NCI-H146 treated with DMSO at 0.1 percent for 48 hours (cell line): ENCODE measurements around the gene GCNA.

Experiments
- DNase-seq: peaks from one replicate; lab custom pipeline; 2025; ENCODE audit not compliant: unreplicated experiment; lab: John Stamatoyannopoulos, UW

GCNA gene

DNA sequence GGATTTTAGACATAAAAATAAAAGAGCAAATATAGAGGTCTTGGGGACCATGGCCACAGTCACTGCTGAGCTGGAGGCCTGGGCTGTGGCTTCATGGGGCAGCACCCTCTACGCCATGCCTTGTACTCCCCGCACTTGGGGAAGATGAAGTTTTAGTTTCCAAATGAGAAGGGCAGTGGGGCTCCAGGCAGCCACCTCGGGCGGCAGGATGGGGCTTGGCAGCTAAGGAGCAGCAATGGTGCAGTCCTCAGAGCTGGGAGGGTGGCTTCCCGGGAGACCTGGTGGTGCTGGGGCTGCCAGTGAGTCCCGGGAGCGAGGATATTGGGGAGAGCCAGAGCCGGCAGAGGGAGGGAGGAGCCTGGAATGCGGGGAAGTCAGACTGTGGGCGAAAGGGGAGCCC is 37.7 kb downstream of the GCNA start:
- DNase-seq = no peak

DNA sequence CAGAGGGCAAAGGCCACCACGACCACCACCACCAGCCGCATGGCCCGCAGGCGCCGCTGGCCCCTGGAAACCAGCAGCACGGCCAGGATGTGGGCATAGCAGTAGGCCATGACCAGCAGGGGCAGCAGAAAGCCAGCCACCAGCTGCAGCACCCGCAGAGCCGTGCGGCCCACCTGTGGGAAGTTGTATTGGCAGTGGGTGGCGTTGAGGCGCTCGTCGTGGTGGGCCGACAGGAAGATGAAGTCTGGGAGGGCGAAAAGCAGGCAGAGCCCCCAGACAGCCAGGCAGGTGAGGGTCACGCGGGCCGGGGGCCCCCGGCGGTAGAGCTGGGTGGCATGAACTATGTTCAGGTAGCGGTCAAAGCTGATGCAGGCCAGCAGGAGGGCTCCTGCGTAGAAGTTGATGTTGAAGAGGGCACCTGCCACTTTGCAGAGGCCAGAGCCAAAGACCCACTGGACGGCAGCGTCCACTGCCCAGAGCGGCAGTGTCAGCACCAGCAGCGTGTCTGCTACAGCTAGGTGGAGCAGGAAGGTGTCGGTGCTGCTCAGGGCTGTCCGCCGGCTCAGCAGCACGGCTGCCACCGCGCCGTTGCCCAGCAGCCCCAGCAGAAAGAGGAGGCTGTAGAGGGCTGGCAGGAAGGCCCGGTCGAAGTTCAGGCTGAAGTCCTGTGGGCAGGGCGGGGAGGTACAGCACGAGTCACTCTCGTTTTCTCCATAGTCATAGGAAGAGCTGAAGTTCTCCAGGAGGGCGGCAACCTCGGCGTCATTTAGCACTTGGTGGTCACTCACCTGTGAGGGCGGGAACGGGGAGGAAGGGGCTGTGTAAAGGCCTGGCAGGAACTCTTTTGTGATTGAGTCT is 38.7 kb downstream of the GCNA start:
- DNase-seq = no peak

DNA sequence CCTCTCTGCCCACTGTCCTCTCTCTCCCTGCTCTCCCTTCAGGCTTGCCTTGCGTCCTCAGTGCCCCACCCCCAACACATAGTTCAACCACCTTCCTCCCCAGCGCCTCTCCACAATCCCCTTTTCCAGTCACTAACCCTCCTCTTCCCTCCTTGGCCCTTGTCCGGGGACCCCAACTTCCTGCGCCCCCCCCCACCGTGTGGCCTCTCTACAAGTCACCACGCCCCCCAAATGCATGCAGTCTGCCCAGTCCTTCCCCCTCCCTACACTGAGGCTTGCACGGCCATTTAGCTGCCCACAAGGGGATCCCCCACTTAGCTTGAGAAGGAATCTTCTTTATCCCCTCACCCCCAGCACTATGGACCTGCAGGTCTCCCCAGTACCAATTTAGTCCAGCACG is 39.5 kb downstream of the GCNA start:
- DNase-seq = no peak

DNA sequence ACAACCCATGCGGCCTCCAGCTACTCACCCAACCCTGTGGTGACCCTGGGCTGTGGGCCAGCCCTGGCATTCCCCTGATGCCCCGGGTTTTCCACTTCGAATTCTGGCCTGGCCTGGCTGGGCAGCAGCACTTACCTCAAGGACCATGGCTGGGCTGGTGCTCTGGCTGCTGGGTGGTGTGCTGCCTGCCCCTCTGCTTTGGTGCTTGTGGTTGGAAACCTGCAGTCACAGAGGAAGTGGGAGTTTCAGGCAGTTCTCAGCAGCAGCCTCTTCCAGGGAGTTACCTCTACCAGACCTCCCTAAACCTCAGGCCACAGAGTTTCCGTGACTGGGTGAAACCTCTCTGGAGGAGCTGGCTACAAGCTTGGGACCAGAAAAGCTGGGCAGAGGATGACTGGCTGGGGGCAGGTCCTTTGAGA is 40.1 kb downstream of the GCNA start, which contains the start of gene CXCR3:
CXCR3 (minus strand) TSS at position 209 of the 419 bp plus-strand sequence; CDS start at position 147, 62 bp downstream.
- DNase-seq = no peak

DNA sequence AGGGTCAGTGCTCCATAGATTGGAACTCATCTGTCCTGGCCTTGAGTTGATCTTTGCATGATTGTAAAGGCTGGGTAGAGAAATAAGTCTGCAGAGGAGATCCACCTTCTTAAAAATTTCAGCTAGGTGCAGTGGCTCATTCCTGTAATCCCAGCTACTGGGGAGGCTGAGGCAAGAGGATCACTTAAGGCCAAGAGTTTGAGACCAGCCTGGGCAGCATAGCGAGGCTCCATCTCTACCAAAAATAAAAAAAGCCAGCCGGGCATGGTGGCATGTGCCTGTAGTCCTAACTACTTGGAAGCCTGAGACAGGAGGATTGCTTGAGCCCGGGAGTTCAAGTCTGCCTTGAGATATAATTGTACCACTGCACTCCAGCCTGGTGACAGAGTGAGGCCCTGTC is 40.5 kb downstream of the GCNA start:
- no peak for DNase-seq

DNA sequence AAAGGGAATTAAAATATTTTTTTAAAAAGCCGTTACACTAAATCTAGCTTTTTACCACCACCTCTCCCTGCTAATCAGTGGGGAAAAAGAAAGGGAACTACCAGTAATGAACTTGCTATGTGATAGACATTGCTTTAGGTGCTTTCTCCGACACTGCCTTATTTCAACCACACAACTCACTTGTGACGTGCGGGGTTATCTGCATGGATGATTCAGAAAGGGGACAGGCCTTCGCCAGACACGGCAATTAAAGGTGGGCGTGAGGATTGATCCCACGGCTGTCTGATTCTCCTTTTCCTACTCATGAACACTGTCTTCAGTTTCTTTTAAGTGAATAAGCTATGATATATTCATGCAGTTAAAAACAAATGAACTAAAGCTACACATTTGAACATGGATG is 41.0 kb downstream of the GCNA start:
- DNase-seq = no peak

DNA sequence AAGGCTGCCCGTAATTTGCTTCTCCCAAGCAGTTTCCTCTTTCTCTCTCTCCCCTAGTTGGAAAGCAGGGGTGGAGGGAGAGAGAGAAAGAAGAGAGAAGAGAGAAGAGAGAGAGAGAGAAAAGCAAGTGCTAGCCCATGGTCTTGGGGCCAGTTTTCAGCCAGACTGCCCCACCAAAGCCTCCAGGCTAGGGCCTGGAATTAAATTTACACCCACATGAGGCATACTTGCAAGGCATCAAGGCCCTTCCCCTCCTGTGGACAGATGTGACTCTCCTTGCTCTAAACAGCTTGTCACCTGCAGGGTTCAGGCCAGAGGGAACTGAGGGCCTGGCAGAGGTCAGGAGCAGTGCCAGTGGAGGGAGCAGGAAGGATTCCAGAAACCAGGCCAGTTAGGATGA is 41.7 kb downstream of the GCNA start:
- DNase-seq = no peak

DNA sequence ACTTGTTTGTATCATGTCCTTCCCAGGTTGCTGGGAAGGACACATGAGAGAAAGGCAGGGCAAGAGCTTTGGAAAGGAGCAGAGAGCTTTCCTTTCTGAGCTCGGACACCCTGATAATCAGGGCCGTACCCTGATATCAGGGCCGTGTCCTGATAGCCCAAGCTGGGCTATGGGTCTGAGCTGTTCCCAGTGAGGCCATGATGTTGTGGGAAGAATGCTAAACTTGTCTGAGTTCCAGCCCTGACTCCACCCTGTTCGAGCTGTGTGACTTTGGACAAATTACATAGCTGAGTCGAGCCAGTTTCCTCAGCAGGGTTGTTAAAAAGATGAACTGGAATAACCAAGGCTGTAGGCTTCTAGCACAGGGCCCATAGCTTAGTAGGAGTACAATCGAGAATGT is 43.4 kb downstream of the GCNA start:
- DNase-seq = no peak

DNA sequence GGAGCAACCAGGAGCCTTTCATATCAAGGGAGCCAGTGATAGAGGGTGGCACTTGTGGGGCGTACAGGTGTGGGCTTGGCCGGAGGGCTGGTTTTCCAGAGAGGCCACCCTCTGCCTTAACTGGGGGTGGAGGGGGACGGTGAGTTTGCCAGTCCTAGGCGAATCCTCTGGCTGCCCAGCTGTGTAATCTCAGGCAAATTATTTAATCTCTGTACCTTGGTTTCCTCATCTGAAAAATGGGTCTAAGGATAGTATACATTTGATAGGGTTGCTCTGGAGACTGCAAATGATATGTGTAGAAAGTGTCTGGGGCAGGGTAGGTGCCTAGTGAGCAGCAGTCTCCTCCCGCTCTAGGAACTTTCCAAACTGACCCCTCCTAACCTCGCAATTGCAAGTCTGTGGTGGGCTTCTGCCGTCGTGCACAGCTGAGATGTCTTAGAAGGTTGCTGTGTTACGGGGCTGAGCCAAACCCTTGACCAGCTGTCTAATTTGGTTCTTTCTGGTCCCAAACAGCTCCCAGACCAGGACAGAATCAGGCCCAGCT is 43.9 kb downstream of the GCNA start:
- no peak for DNase-seq

DNA sequence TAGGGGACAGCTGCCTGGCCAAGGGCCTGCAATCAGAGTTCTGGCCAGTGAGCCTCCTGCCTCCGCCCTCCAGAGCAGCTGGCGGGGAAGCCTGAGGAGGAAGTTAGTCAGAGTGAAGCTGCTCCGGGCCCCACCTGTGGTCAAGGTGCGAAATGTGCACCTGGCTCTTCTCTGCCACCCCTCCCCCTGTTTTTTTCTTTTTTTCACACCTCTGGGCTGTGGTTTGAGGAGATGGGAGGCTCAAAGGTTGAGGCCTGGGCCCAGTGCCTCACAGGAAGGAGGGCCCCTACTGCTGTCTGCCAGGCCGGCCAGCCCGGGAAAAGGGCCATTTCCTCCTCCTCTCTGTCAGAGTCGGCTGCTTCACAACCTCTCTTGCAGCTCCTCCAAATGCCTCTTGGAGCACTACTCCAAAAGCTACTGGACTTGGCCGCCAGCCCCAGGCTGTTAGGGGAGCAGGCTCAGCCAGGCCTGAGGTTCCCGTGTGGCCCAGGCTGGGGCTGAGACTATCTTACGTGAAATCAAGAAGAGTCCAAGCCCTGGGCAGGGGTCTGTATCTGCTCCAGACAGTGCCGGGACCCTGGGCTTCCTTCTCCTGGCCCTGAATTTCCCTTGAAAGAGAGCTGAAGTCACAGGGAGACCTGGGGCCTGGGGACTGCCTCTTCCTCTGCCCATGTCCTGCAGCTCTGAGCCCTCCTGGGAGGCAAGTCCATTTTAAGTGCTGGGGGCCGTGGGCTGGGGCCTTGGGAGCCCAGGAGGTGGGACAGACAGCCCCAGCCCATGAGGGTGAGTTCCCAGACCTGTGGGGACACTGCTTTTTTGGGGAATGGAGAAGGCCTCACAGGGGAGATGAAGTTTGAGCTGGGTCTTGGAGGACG is 44.6 kb downstream of the GCNA start:
- DNase-seq = no peak

DNA sequence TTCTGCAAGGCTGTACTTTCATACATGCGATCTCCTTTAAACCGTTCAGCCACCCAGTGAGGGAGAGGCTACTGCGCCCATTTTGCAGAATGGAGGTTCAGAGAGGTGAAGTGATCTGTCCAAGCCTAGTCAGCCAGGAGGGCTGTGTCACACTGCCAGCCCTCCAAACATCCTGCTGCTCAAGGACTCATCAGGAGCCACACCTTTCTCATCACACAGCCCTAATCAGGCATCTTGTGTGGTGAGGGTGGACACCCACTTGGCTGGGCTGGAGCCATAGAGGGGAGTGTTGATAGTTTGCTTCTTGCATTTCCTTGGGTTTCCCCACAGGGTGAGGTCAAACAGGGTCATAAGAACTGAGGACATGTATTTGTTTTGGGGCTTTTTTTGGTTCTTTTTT is 45.5 kb downstream of the GCNA start:
- no peak for DNase-seq

DNA sequence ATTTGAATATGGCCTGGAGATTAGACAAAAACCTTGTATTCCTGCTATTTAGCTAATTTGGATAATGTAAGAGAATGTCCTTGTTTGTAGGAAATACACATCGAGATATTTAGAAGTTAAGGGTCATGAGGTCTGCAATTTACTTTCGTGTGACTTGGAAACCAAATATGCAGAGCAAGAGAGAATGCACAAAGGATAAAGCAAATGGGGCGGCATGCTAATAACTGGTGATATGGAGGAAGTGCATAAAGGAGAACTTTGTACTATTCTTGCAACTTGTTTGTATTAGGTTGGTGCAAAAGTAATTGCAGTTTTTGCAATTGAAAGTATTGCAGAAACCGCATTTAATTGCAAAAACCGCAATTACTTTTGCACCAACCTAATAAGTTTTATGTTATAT is 47.2 kb downstream of the GCNA start:
- no peak for DNase-seq

DNA sequence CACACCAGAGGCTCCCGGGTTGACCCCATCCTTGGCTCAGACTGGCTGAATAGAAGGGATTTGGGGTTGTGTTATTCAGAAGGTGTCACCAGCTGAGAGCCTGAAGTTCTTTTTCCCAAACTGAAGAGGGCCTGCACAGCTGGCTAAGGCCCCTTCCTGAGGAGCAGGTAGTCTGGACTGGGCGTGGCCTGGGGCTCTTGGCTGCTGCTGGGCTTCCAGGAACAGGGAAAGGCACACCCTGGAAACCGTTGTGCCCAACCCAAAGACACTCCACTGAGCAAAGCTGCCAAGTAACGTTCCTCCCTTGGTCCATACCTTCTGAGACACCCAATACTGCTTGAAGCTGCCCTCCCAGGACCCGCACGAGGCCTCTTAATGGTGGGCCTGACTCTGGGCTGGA is 48.3 kb downstream of the GCNA start:
- no peak for DNase-seq

DNA sequence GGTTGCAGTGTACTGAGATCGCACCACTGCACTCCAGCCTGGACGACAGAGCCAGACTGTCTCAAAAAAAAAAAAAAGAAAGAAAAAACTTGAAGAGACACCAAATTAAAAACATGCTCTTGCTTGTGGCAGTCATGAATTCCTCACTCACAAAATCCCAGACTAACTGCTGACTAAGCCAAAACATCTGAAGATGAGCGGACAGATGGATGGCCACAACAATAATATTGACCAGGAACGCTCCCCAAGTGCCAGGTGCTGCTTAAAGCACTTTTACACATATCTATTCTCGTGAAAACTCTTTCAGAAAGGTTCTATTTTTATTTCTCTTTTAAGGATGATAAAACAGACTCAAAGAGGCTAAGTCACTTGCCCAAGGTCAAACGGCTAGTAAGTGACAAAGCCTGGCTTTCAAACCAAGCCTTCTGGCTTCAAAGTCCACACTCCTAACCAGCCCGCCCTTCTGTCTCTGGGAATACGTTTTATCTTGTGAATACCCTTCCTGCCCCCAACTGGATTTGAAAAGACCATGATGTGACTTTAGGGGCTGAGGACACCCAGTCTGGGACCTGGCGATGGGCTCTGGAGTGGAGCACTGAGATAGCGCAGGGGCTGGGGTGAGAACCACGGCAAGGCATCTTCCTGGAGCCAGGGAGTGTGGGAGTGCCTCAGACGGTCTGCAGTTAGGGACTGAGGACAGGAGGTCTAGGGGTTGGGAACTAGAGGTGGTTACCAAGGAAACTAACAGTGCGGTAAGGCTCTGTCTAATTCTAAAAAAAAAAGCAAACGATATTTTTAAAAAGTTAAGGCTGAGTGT is 49.6 kb downstream of the GCNA start:
- no peak for DNase-seq

DNA sequence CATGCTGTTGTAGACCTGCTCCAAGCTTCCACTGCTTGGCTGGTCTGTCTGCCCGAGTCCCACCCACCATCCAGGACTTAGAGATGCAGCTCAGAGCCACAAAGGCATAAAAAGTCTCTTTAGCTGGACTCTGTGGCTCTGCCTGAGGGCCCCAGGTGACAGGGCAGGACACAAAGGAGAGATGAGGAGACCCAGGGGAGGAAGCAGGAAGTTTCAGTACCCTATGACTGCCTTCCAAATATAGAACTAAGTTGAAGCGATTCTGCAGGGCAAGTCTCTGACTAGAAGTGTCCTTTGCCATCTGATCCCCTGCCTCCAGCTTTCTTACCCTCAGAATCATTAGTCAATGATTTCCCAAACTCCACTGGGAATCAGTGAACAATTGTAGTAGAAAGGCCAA is 51.2 kb downstream of the GCNA start:
- DNase-seq = no peak

DNA sequence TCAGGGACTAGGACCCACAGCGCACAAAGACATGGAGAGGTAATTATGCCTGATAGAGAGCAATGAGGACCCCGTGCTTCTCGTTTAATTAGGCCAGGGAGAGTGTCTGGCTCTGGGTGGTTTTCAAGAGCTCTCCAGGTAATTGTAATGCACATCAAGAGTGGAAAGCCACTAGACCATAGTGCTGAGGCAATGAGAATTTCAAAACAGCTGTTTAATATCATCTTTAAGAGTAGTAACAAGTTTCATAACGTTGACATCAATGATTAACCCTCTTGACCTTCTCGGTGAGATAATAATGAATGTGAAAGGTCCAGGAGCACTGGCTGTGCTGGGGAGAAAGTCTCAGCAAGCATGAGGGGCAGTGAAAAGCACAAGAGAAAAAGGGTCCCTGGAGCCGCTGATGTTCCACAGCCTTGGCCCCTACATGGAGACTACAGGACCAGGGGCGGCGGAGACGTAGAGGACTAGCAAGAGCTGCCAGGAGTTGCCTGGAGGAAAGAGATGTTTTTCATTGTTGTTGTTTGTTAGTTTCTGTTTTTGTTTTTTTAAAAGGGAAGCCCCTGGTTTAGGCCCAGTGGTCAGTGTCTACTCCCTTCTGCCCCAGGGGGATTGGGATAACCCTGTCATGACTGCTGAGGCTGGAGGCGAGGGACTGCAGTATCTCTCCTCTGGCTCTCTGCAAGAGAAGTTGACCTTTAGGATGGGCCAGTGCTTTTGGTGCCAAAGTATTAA is 54.9 kb downstream of the GCNA start:
- DNase-seq = no peak

DNA sequence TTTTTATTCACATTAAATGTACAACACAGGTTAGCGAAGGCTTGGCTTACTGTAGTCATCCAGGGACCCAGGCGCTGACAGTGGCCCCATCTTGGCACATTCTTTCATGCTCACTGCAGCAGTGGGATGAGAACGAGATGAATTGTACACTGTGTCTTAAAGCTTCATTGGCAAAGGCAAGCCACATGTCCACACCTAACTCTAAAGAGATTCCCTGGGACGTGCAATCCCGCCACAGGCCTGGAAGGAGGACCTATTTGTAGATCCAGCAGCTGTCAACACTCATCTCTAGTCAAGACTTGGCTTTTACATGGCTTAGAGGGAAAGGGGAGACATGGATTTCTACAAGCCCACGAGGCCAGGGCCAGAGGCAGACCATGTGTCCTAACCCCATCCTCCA is 56.1 kb downstream of the GCNA start:
- no peak for DNase-seq

DNA sequence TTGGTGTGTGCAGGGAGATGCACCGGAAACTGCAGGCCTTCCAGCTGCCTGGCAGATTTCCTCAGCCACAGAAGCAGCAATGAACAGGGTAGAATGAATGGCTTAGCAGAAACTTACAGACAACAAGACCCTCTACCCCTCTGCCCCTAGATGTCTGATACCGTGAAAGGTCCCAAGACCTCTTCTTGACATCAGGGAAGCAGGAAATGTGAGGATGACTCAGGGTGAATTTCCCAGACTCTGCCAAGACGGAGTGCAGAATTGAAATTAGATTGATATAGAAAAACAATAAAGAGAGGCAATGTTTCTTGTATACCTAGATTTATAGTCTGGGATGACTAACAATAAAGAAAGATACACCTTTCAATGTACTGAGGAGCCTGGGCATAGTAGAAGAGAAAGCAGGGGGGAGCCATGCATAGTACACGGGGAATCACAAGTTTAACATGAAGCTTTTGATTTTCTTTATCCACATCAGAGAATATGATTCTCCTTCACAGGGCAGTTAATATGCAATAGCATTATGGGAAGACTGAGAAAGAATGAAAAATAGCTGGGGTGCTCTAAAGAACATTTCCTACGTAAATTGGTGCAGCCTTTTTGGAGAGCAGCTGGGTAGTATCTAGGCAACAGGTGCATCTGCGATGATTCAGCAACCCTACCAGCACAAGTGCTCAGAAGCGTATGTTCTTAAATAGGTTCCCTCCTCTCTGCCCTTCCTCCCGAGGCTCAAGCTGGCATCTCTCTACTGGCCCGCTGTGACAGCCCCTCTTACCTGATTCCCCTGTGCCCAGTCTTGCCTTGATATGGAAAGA is 58.4 kb downstream of the GCNA start:
- no peak for DNase-seq

DNA sequence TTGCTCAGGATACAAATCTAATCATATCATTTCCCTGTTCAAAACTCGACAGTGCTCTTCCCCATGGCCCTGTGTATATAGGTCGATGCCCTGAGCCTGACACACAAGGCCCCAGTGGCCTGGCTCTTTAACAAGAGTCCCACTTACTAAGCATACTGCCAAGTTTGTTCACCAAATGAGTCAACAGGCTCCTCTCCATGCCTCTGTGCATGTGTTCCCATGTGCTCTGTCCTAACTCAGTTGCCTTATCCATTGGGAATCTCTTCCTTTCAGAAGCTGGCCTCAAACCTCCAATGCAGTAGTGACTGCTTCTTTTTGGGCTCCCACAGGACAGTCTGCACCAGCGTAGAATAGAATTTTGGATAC is 59.0 kb downstream of the GCNA start:
- no peak for DNase-seq

DNA sequence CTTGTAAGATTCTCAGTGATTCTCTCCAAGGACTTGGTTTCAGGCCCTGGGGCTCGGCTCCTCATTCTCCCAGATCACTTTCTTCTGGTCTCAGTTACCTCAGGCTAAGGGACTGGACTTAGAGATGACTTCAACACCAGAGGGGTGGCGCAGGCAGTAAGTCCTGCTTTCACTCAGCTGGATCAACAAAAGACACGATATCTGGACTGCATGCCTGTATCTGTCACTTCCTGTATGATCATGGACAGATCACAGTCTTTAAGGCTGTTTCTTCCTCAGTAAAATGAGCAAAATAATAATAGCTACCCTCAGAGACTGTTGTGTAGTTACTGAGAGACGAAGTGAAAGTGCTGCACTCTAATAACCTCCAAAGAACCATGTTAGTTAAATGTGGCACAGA is 59.6 kb downstream of the GCNA start:
- no peak for DNase-seq
